Adrenal gland (tissue), 5 donors: ENCODE measurements around the gene SORCS3.

Source experiments
- CTCF ChIP-seq, 6 experiments: fragments of 450-650 bp in 4 of 6; fragments of 200-600 bp in 2 of 6; sonication (generic) in 1 of 6; IDR thresholded peaks; 1 replicate in 5 of 6; 2 replicates in 1 of 6; pipeline versions ENCODE4 v1.5.1 to v1.8.0; 2016 to 2021; ENCODE audit warnings: antibody characterized with exemption in 6 of 6, mild to moderate bottlenecking in 2 of 6, moderate library complexity in 1 of 6
- POLR2A ChIP-seq, 2 donors: fragments of 450-650 bp; IDR thresholded peaks; one replicate each; pipeline ENCODE4 v1.6.1; 2017; ENCODE audit warnings: antibody characterized with exemption in 2 of 2, mild to moderate bottlenecking in 2 of 2, moderate library complexity in 1 of 2
- donor health status: DM: no; HTN: no; CAD: no.

DNA sequence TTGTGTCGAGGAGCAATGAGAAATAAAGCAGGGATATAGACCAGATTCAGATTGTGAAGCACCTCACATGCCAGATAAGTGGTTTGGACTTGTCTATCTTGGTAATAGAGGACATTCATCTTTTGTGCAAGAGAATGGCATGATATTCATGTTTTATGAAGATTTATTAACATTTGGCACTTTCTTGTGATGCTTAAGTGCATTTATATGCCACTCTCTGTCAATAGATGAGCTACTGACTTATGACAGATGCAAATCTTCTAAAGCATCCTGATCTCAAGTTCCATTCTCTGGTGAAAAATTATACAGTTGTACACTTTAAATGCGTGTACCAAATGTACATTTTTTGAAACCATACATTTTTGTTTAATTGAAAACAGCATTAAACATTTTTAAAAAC, 415.3 kb downstream of the SORCS3 start:
- TF ChIP-seq POLR2A (IDR thresholded peaks at IDR 0.05) (no peak), CTCF (IDR thresholded peaks at IDR 0.05) (no peak)
